CD4-positive, alpha-beta T cell (primary cell): ENCODE results near the gene RBM4B. TPM values are rescaled to one million over a fixed set of nuclear protein-coding genes. Genes with fewer than 3 reads are reported as not detected.

Experiments
- ATAC-seq: fragments of 200-7000 bp; cut with Tn5 transposase; one replicate; pipeline ENCODE4 v1.10.0; 2022; ENCODE audit warnings: mild to moderate bottlenecking; ENCODE audit not compliant: poor library complexity
- CTCF ChIA-PET: fragments of 350-600 bp; sonication (Branson Sonifier 250); formaldehyde crosslinking; loops from one replicate; lab custom pipeline; 2021; ENCODE audit warnings: antibody characterized with exemption, inconsistent platforms; lab: Charles Lee
- POLR2A ChIA-PET: fragments of 350-600 bp; sonication (Branson Sonifier 250); formaldehyde crosslinking; loops from one replicate; lab custom pipeline; 2021; ENCODE audit warnings: antibody characterized with exemption, inconsistent platforms; lab: Charles Lee
- DNase-seq, 14 experiments: peaks; one replicate each; pipeline ENCODE4 v3.0.0-alpha.2; 2013 to 2020; ENCODE audit warnings: mixed read lengths in 2 of 14
- H3K27ac ChIP-seq, 2 donors: one replicate each; pipeline versions ENCODE4 v1.5.1 to v1.7.0; 2013; ENCODE audit warnings: low read length in 2 of 2, low read depth in 1 of 2, mild to moderate bottlenecking in 1 of 2
- H3K27me3 ChIP-seq, 2 experiments: 1 replicate in 1 of 2; 2 replicates in 1 of 2; pipeline versions ENCODE4 v1.6.1 to v1.7.0; 2013; ENCODE audit warnings: low read length in 2 of 2, control low read depth in 1 of 2, mild to moderate bottlenecking in 1 of 2, moderate library complexity in 1 of 2; ENCODE audit not compliant: insufficient read depth in 2 of 2, control insufficient read depth in 1 of 2
- H3K36me3 ChIP-seq: one replicate; pipeline ENCODE4 v1.6.1; 2013; ENCODE audit warnings: low read length, control low read depth; ENCODE audit not compliant: insufficient read depth
- H3K4me1 ChIP-seq: one replicate; pipeline ENCODE4 v1.6.1; 2013; ENCODE audit warnings: low read length, control low read depth; ENCODE audit not compliant: insufficient read depth
- H3K4me3 ChIP-seq: one replicate; pipeline ENCODE4 v1.5.1; 2013; ENCODE audit warnings: mild to moderate bottlenecking, low read length, moderate library complexity
- H3K9me3 ChIP-seq, 2 experiments: 1 replicate in 1 of 2; 2 replicates in 1 of 2; pipeline versions ENCODE4 v1.6.1 to v1.7.0; 2013; ENCODE audit warnings: low read length in 2 of 2, mild to moderate bottlenecking in 2 of 2, control low read depth in 1 of 2, moderate library complexity in 1 of 2; ENCODE audit not compliant: control insufficient read depth in 1 of 2, insufficient read depth in 1 of 2
- H3K27ac Mint-ChIP-seq: one replicate; pipeline ENCODE4 v1.8.0; 2020; ENCODE audit warnings: mixed read lengths
- H3K27me3 Mint-ChIP-seq: one replicate; pipeline ENCODE4 v1.8.0; 2021; ENCODE audit warnings: mixed read lengths
- H3K36me3 Mint-ChIP-seq: one replicate; pipeline ENCODE4 v1.8.0; 2021; ENCODE audit warnings: low read depth, mixed read lengths
- H3K4me1 Mint-ChIP-seq: one replicate; pipeline ENCODE4 v1.8.0; 2021; ENCODE audit warnings: low read depth, mixed read lengths
- H3K4me3 Mint-ChIP-seq: one replicate; pipeline ENCODE4 v1.8.0; 2020; ENCODE audit warnings: mild to moderate bottlenecking, mixed read lengths
- H3K9me3 Mint-ChIP-seq: one replicate; pipeline ENCODE4 v1.8.0; 2020; ENCODE audit warnings: mixed read lengths
- CTCF ChIP-seq: fragments of 200-600 bp; IDR thresholded peaks from one replicate; pipeline ENCODE4 v1.8.0; 2022; ENCODE audit warnings: antibody characterized with exemption, mild to moderate bottlenecking
- intact Hi-C, 2 experiments: fragments of 100-400 bp; cut with DNase I in 1 of 2; cut with micrococcal nuclease in 1 of 2; formaldehyde crosslinking; loops; one replicate each; pipeline versions ENCODE4 v1.15.1 to v1.9.0; 2023 to 2025; cut with DNase I, micrococcal nuclease
- total RNA-seq, 174 experiments: library from RNA in 2 of 174; stranded (reverse) in 2 of 174; gene quantifications; one replicate each; pipeline ENCODE4 v1.2.3 and lab custom pipeline; 2021 to 2026

Gene RBM4B
- total RNA-seq, 2 experiments from 2014 or later: 3.8 to 5.1 TPM

- no peaks in the 10 kb centered on the region for H3K27me3 Mint-ChIP-seq
- ChIA-PET CTCF (no interaction called here), POLR2A (no interaction called here)
- Histone ChIP-seq H3K4me3 (no peak overlapping the region), H3K27ac (no peak overlapping the region), H3K9me3 (peaks cover 0 to 9% of the 10 kb centered on the region in 2 experiments), H3K4me1 (no peaks in the 10 kb centered on the region), H3K36me3 (no peaks in the 10 kb centered on the region), H3K27me3 (no peaks in the 10 kb centered on the region)
- DNase-seq: no peak
- no peak for ATAC-seq
- H3K4me3 Mint-ChIP-seq: no peak overlapping the region
- H3K36me3 Mint-ChIP-seq: no peaks in the 10 kb centered on the region
- H3K4me1 Mint-ChIP-seq: peaks cover 4% of the 10 kb centered on the region
- intact Hi-C loops: loop anchor here in 1 of 2 experiments (10.0 kb wide), 1 partner anchor 843 kb away; no protein-coding TSS in a partner anchor
- H3K9me3 Mint-ChIP-seq: no peaks in the 10 kb centered on the region
- no peak overlapping the region for H3K27ac Mint-ChIP-seq
- TF ChIP-seq CTCF: no peak
Measured at GRCh38 chr11:66701432-66702240, 23.9 kb upstream of the RBM4B start.

DNA sequence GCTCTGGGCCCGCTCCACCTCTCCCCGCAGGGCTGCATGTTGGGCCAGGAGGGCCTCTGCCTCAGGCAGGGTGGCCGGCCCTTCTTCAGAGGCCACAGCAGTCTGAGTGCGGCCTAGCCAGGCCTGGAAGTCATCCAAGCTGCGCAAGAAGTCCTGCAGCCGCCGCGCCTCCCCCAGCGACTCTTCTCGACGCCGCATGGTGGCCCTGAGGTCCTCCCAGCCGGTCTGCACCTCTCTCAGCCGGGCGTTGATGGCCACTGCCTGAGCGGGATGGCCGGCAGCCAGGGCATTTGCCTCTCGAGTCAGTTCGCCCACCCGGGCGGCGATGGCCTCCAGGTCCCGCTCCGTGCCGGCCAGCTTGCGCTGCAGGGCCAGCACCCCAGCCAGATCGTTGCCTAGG lies 23.1 kb upstream of the RBM4B start:
- ChIA-PET CTCF (no interaction called here), POLR2A (no interaction called here)
- H3K36me3 ChIP-seq: no peaks in the 10 kb centered on the region
- Mint-ChIP-seq H3K27me3 (no peaks in the 10 kb centered on the region), H3K27ac (no peak overlapping the region), H3K4me1 (peaks cover 4% of the 10 kb centered on the region), H3K9me3 (no peaks in the 10 kb centered on the region), H3K4me3 (no peak overlapping the region), H3K36me3 (no peaks in the 10 kb centered on the region)
- no peak for DNase-seq
- H3K27me3 ChIP-seq: no peaks in the 10 kb centered on the region
- H3K9me3 ChIP-seq: peaks cover 0 to 9% of the 10 kb centered on the region in 2 experiments
- H3K4me1 ChIP-seq: no peaks in the 10 kb centered on the region
- no peak for ATAC-seq
- intact Hi-C loops: loop anchor here in 1 of 2 experiments (10.0 kb wide), 1 partner anchor 844 kb away; no protein-coding TSS in a partner anchor
- no peak overlapping the region for H3K27ac ChIP-seq
- H3K4me3 ChIP-seq: no peak overlapping the region
- TF ChIP-seq CTCF: no peak

GRCh38 chr11:66700337-66700736 lies 22.6 kb upstream of the RBM4B start:
- Histone ChIP-seq H3K27ac (no peak overlapping the region), H3K4me1 (no peaks in the 10 kb centered on the region), H3K27me3 (no peaks in the 10 kb centered on the region), H3K9me3 (peaks cover 0 to 9% of the 10 kb centered on the region in 2 experiments), H3K4me3 (no peak overlapping the region), H3K36me3 (no peaks in the 10 kb centered on the region)
- intact Hi-C loops: loop anchor here in 1 of 2 experiments (10.0 kb wide), 1 partner anchor 844 kb away; no protein-coding TSS in a partner anchor
- Mint-ChIP-seq H3K4me1 (peaks cover 4% of the 10 kb centered on the region), H3K9me3 (no peaks in the 10 kb centered on the region), H3K27ac (no peak overlapping the region), H3K36me3 (no peaks in the 10 kb centered on the region), H3K27me3 (no peaks in the 10 kb centered on the region), H3K4me3 (no peak overlapping the region)
- ATAC-seq (no peak), DNase-seq (no peak)
- no peak for TF ChIP-seq CTCF
- ChIA-PET CTCF (no interaction called here), POLR2A (no interaction called here)
